ENCODE measurements around the gene DCN.
A peak's percentile ranks its signal among the peaks of the same experiment; 100 is the strongest.

Gene DCN

DNA sequence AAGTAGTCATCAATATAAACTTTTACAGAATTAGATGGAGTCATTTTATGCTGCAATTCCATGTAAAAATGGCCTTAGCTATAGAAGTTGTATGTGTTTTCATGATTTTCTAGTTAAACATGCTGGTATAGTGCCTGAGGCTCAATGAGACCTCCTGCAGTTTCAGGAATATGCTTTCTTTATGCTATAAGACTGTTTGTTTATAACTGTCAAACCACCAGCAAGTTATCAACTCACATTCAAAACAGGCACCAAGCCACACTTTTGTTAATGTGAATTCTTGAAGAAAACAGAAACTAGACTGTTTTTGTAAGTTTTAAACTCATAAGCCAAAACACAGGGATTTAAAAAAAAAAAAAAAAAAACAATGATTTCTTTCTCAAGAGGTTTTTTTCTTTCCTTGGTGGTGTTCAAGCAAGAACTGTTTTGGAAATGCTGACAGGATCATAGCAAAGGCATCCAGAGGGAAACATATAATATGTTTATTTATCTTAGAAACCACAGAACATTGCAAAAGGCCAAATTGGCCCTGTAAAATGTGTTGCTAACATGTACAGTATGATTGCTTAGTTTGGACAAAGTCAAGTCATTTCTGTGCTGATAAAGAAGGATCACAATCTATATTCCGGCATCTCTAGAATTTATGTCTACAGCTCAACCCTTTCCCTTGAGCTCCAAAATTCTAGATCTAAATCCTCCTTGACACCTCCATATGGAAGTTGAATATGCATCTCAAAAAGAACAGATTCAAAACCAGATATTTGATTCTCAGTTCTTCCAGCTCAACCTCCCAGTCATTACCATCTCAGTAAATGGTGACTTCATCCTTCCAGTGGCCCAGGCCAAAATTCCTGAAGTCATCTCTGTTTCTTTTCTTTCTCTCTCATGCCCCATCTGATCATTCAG is 42.3 kb downstream of the DCN start:
- no peak for DNase-seq

- DNase-seq, result no peak
These were observed 43.3 kb downstream of the DCN start for GRCh38 chr12:91139286-91139685.

DNA sequence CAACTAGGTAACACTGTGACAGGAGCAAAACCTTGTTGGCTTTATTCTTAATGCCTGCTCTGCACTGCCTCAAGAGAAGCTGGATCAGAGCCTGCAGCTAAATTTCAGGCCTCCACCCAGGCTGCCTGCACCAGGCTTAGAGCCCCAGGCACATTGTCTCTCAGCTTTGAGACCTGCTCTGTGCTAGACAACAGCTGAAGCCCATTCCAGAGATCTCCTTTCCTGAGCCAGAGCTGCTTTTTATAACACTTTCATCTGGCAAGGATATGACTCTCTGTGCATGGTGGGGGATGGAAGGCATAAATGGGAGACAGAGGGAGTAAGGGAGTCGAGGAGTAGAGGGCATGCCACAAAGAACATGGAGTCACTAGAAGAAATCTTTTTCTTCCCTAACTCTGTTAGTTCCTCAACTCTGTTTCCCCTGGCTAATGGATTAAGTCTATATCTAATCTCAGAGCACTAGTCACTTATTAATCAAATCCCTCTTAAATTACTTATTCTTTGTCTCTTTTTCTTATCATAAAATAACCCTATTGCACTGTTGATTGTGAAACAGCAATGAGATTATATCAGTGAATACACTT is 44.2 kb downstream of the DCN start:
- no peak for DNase-seq

DNA sequence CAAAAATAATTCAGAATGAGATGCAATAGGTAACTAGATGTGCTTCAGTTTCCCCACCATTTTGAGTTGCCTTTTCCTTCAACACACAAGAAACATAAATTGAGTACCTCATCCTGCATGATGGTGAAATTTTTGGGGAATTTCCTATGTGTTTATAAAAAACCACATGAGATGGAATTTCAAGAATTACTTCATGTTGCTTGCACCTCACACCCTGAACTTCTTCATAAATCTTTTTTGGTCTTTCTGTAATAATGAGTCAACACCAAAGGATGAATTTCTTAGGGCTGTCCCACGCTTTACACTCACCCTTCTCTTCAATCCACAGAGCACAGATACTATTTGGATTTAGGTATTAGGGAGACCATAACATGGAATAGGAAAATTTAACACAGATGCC is 48.7 kb downstream of the DCN start:
- DNase-seq, result no peak

GRCh38 chr12:91129662-91130362 is 52.8 kb downstream of the DCN start:
- no peak for DNase-seq

GRCh38 chr12:91127751-91128150 is 54.9 kb downstream of the DCN start:
- no peak for DNase-seq

- DNase-seq, result no peak
These were observed 55.3 kb downstream of the DCN start for GRCh38 chr12:91127306-91127705.

- no peak for DNase-seq
These were observed 56.1 kb downstream of the DCN start for GRCh38 chr12:91126516-91126915.

- DNase-seq, result no peak
These were observed 59.2 kb downstream of the DCN start for GRCh38 chr12:91123236-91123916.

GRCh38 chr12:91120781-91121180 is 61.8 kb downstream of the DCN start:
- DNase-seq, result no peak

DNA sequence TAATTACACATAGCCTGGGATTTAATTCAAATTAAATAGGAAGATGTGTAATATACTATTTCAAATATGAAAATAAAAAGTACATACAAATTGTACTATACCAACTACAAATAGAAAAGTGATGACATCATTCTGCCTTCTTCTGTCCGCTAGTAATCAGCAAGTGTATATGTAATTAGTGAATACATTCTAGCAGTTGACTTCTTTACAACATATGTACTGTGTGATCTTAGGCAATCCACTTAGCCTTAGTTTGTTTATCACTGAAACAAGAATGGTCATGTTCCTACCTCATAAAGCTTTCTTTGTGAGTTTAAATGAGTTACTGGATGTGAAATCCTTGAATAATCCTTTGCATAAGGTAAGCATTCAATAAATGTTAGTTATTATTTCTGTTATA is 63.5 kb downstream of the DCN start:
- DNase-seq, result no peak

DNA sequence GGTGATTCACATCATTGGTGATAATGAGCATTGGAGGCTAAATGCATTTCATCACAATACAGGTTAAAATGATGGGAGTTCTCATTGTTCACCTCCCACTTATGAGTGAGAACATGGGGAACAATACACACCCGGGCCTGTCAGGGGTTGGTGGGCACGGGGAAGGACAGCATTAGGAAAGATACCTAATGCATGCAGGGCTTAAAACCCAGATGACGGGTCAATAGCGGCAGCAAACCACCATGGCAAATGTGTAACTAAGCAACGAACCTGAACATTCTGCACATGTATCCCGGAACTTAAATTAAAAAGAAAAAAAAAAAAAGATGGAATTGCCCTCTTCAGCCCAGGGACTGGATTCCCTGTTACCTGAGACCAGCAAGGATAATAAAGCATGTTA is 69.0 kb downstream of the DCN start:
- no peak for DNase-seq

GRCh38 chr12:91111366-91112325 is 71.0 kb downstream of the DCN start, which contains the start of gene LUM:
Gene LUM (minus strand): TSS chr12:91111494. CDS start chr12:91108979, 2,515 bp downstream.
- peak in 1 of 56 donors; percentile 1 for DNase-seq

DNA sequence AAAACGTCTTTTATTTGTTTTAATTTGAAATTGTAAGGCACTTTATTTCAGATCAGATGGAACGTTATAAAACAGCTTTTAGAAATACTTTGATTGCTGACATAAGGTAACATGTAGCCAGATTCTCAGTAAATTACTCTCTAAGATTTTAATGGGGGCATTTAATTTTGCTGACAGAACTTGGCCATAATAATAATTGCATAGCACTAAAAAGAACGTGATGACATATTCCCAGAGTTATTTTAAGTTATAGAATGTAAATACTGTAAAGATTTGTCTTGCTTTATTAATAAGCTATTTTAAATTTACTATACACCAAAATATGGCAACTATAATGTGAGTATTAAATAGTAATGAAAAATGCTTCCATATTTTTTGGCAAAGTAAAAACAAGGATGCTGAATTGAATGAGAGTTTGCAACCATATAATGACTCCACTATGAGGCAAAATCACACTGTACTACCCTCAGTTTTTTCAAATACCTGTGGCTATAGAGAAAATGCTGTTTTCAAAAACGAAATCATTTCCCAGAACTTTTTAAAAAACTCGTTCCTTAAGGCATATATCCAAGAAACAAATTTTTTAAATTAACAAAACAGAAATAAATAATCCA is 72.2 kb downstream of the DCN start:
- DNase-seq, result no peak

DNA sequence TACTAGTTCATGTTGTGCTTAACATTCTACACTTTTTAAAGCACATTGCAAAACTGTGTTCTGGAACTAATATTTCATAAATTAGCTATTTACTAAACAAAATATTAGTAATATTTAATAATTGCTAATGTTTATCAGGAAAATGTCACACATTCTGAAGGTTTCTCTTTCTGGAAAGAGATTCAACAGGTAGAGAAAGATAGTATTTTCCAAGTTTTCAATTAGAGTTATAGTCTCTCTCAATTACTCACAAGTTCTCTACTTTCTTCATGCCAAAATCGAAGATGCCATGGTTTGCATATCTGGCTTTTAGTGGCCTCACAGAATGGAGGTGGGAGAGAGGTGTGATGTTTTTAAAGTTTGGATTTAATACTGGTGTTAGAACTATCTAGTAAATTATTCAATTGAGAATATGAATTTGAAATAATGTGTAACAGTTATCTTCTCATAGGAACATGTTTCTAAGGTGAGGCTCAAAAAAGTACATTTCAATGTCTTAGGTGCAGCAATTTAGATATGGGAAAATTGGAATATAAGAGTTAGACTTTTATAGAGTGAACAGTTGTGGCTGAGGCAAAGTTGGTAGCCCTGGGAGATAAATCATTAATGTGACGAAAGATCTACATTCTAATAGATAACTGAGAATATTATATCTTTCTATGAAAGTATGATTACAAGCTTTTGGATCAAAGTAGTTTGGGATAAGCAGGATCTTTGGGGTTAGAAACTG is 72.9 kb downstream of the DCN start:
- DNase-seq, result no peak

DNA sequence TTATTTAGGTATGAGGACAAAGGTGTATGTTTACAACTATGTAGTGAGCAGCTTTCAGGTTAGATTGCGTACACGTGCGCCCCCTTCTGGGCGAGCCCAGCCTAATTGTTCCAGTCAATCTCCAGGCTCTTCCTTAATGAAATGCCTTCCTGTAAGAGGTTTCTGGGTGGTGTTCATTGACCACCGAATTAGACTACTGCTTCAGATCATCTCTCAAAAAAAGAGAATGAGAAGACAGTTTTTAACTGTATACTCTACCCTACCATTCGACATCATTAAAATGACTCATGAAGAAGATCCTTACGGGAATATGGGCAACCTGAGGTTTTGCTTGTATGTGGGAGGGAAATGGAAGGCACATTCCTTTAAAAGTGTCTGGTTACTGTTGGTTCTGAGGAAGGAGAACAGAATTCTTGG is 73.5 kb downstream of the DCN start:
- DNase-seq, result peak in 11 of 56 donors; percentile 0 to 53 (median 9)

DNA sequence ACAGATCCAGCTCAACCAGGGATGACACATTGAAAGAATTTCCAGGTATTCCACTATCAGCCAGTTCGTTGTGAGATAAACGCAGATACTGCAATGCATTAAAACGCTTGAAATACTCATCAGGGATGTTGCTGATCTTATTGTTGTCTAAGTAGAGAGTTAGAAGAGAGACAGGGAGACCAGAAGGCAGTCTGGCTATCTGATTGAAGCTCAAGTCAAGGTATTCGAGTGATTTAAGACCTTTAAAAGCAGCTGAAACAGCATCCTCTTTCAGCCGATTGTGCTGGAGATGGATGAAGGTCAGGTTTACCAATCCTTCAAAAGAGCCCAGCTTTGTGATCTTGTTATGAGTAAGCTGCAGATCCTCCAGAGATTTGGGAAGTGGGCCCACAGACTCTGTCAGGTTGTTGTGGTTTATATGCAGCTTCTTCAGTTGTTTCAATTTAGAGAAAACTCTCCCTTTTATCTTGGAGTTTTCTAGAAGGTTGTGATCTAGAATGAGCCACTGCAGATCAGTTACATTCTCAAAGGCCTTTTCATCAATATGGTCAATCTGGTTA is 74.3 kb downstream of the DCN start:
- no peak for DNase-seq

GRCh38 chr12:91106283-91106682 is 76.3 kb downstream of the DCN start:
- no peak for DNase-seq

GRCh38 chr12:91105807-91106206 is 76.8 kb downstream of the DCN start:
- DNase-seq, result no peak
